Keratinocyte (primary cell): ENCODE results near the gene RPS26. TPM values are rescaled to one million over a fixed set of nuclear protein-coding genes. Genes with fewer than 3 reads are reported as not detected.

Experiments used
- DNase-seq: peaks from one replicate; pipeline ENCODE4 v3.0.0-alpha.2; 2011; ENCODE audit warnings: low read depth, missing footprints, low spot score
- FAIRE-seq: peaks from 2 replicates; lab custom pipeline; 2011; peaks lifted over from hg19 to GRCh38; lab: Jason Lieb, UNC
- H2AFZ ChIP-seq: 2 replicates; pipeline ENCODE4 v1.6.0; 2012; ENCODE audit warnings: low read length, control low read depth, inconsistent platforms; ENCODE audit not compliant: control insufficient read depth
- H3K27ac ChIP-seq: 2 replicates; pipeline ENCODE4 v1.5.1; 2011; ENCODE audit warnings: low read length; ENCODE audit not compliant: control insufficient read depth, insufficient read depth
- H3K27me3 ChIP-seq: 3 replicates; pipeline ENCODE4 v1.6.0; 2011; ENCODE audit warnings: low read length; ENCODE audit not compliant: control insufficient read depth, insufficient read depth; ENCODE audit errors: extremely low read depth
- H3K36me3 ChIP-seq, 2 experiments: 2 replicates in 1 of 2; 3 replicates in 1 of 2; pipeline ENCODE4 v1.5.1; 2011; ENCODE audit warnings: low read length in 2 of 2, mild to moderate bottlenecking in 1 of 2; ENCODE audit not compliant: control insufficient read depth in 2 of 2, insufficient read depth in 2 of 2; ENCODE audit errors: extremely low read depth in 1 of 2
- H3K4me1 ChIP-seq: 3 replicates; pipeline ENCODE4 v1.5.1; 2011; ENCODE audit warnings: low read length; ENCODE audit not compliant: control insufficient read depth, insufficient read depth; ENCODE audit errors: extremely low read depth
- H3K4me2 ChIP-seq: 3 replicates; pipeline ENCODE4 v1.6.0; 2011; ENCODE audit warnings: low read depth, low read length; ENCODE audit not compliant: control insufficient read depth, insufficient read depth; ENCODE audit errors: extremely low read depth
- H3K4me3 ChIP-seq, 3 experiments: fragments of 200-600 bp in 1 of 3; sonication (generic) in 1 of 3; 2 replicates in 2 of 3; 3 replicates in 1 of 3; pipeline ENCODE4 v1.5.1; 2011 to 2016; ENCODE audit warnings: low read length in 3 of 3, mild to moderate bottlenecking in 3 of 3, control low read depth in 2 of 3, inconsistent platforms in 1 of 3, low read depth in 1 of 3, mixed read lengths in 1 of 3, mixed run types in 1 of 3, moderate library complexity in 1 of 3; ENCODE audit not compliant: control insufficient read depth in 2 of 3, insufficient read depth in 2 of 3; ENCODE audit errors: extremely low read depth in 1 of 3
- H3K79me2 ChIP-seq: 2 replicates; pipeline ENCODE4 v1.6.0; 2012; ENCODE audit warnings: low read length; ENCODE audit not compliant: control insufficient read depth, insufficient read depth
- H3K9ac ChIP-seq: 3 replicates; pipeline ENCODE4 v1.6.0; 2011; ENCODE audit warnings: low read length; ENCODE audit not compliant: control insufficient read depth, insufficient read depth; ENCODE audit errors: extremely low read depth
- H3K9me1 ChIP-seq: 3 replicates; pipeline ENCODE4 v1.6.0; 2011; ENCODE audit warnings: low read length; ENCODE audit not compliant: control insufficient read depth, insufficient read depth; ENCODE audit errors: extremely low read depth
- H3K9me3 ChIP-seq: 2 replicates; pipeline ENCODE4 v1.5.1; 2012; ENCODE audit warnings: low read depth, low read length; ENCODE audit not compliant: control insufficient read depth
- H4K20me1 ChIP-seq: 3 replicates; pipeline ENCODE4 v1.6.0; 2011; ENCODE audit warnings: low read length; ENCODE audit not compliant: control insufficient read depth, insufficient read depth; ENCODE audit errors: extremely low read depth
- CTCF ChIP-seq, 3 experiments: IDR thresholded peaks in 1 of 3; conservative IDR thresholded peaks in 1 of 3; optimal IDR thresholded peaks in 1 of 3; 2 replicates in 2 of 3; 3 replicates in 1 of 3; pipeline versions ENCODE3 to v1.5.1; 2011; ENCODE audit warnings: low read length in 3 of 3, mild to moderate bottlenecking in 3 of 3, moderate library complexity in 2 of 3, control low read depth in 1 of 3, inconsistent platforms in 1 of 3; ENCODE audit not compliant: insufficient read depth in 2 of 3; ENCODE audit errors: extremely low read depth in 1 of 3
- EZH2 ChIP-seq: IDR thresholded peaks from one replicate; pipeline ENCODE4 v1.6.1; 2012; ENCODE audit warnings: inconsistent platforms, mild to moderate bottlenecking, low read length, moderate library complexity
- dilution Hi-C: fragments of 300-500 bp; cut with MboI; formaldehyde crosslinking; loops from one replicate; pipeline ENCODE4 v1.7.0; 2020; ENCODE audit warnings: low sequenced_read_pairs; ENCODE audit not compliant: extremely low pct_ligation_motif_present
- polyA plus RNA-seq, 5 experiments: library from polyadenylated mRNA; depleted of rRNA in 3 of 5; stranded (reverse) in 3 of 5; stranded (forward) in 1 of 5; unstranded in 1 of 5; fragments of >200 nt; gene quantifications; 1 replicate in 1 of 5; 2 replicates in 3 of 5; 3 replicates in 1 of 5; pipeline versions ENCODE4 v1.2.1 to v1.2.3, GENCODE V29; 2011 to 2012; ENCODE audit warnings: missing spikeins in 2 of 5, low read depth in 1 of 5, low replicate concordance in 1 of 5

The RPS26 gene
- polyA plus RNA-seq, 1 donor (not counting 4 experiments of a cell fraction or from before 2014, with no cell fraction given), result 663 TPM

GRCh38 chr12:56010111-56010570 lies 31.6 kb upstream of the RPS26 start:
- Histone ChIP-seq H3K9ac (no peak overlapping the region), H3K4me3 (no peak overlapping the region), H3K36me3 (no peaks in the 10 kb centered on the region), H3K4me1 (peaks cover 5% of the 10 kb centered on the region), H3K9me3 (no peaks in the 10 kb centered on the region), H3K4me2 (no peak overlapping the region), H3K9me1 (no peaks in the 10 kb centered on the region), H4K20me1 (no peaks in the 10 kb centered on the region), H3K27me3 (no peaks in the 10 kb centered on the region), H3K27ac (no peak overlapping the region), H3K79me2 (no peaks in the 10 kb centered on the region), H2AFZ (no peak overlapping the region)
- dilution Hi-C loops, result no loop called here
- TF ChIP-seq EZH2, result no peak
- FAIRE-seq (no peak), DNase-seq (no peak)

- Histone ChIP-seq H4K20me1 (no peaks in the 10 kb centered on the region), H2AFZ (no peak overlapping the region), H3K9me1 (no peaks in the 10 kb centered on the region), H3K9ac (no peak overlapping the region), H3K9me3 (no peaks in the 10 kb centered on the region), H3K4me1 (peaks cover 5% of the 10 kb centered on the region), H3K79me2 (no peaks in the 10 kb centered on the region), H3K36me3 (no peaks in the 10 kb centered on the region), H3K27ac (no peak overlapping the region), H3K4me2 (no peak overlapping the region), H3K4me3 (no peak overlapping the region), H3K27me3 (no peaks in the 10 kb centered on the region)
- dilution Hi-C loops, result no loop called here
- TF ChIP-seq CTCF (optimal IDR thresholded peaks at IDR 0.05 in 1 of 3, IDR thresholded peaks at IDR 0.05 in 1 of 3, conservative IDR thresholded peaks at IDR 0.05 in 1 of 3; ENCODE audit: extremely low read depth in 1 of 3, insufficient read depth in 2 of 3, low read length in 3 of 3), result no peak
- TF ChIP-seq EZH2, result no peak
- no peak for DNase-seq
- FAIRE-seq, result no peak
Observed at GRCh38 chr12:56011509-56012090, 30.1 kb upstream of the RPS26 start.

- no peaks in the 10 kb centered on the region for H4K20me1 ChIP-seq
- DNase-seq (no peak), FAIRE-seq (no peak)
- no peak overlapping the region for H2AFZ ChIP-seq
- no peaks in the 10 kb centered on the region for H3K79me2 ChIP-seq
- H3K9me1 ChIP-seq, result no peaks in the 10 kb centered on the region
- no peaks in the 10 kb centered on the region for H3K27me3 ChIP-seq
- TF ChIP-seq EZH2 (no peak), CTCF (optimal IDR thresholded peaks at IDR 0.05 in 1 of 3, IDR thresholded peaks at IDR 0.05 in 1 of 3, conservative IDR thresholded peaks at IDR 0.05 in 1 of 3; ENCODE audit: extremely low read depth in 1 of 3, insufficient read depth in 2 of 3, low read length in 3 of 3) (no peak)
- no peak overlapping the region for H3K4me2 ChIP-seq
- H3K36me3 ChIP-seq, result no peaks in the 10 kb centered on the region
- no peaks in the 10 kb centered on the region for H3K4me1 ChIP-seq
- no peaks in the 10 kb centered on the region for H3K9me3 ChIP-seq
- H3K4me3 ChIP-seq, result no peak overlapping the region
- no peak overlapping the region for H3K27ac ChIP-seq
- H3K9ac ChIP-seq, result no peak overlapping the region
- dilution Hi-C loops, result no loop called here
Observed at GRCh38 chr12:56013482-56013881, 28.2 kb upstream of the RPS26 start.
